ENCODE data around the gene MBNL2.

MBNL2 gene

GRCh38 chr13:97301382-97302095 is 79.4 kb downstream of the MBNL2 start:
- Histone ChIP-seq H2BK5ac (ENCODE audit: low read length) (no peak overlapping the region), H3K4me1 (ENCODE audit: control insufficient read depth in 2 of 2, insufficient read depth in 1 of 2, low read depth in 1 of 2, low read length in 2 of 2) (peaks cover 4 to 9% of the 10 kb centered on the region in 2 donors), H3K18ac (ENCODE audit: low read length) (no peak overlapping the region), H3K4ac (ENCODE audit: low read length) (no peak overlapping the region), H2BK15ac (ENCODE audit: low read length) (no peak overlapping the region), H3K4me3 (ENCODE audit: low read length in 2 of 2) (no peak overlapping the region), H2AK5ac (ENCODE audit: low read depth, low read length) (no peak overlapping the region), H3K9me3 (replicated peaks in 1 of 2; ENCODE audit: control insufficient read depth in 2 of 2, insufficient read depth in 1 of 2, low read depth in 1 of 2, low read length in 2 of 2) (no peaks in the 10 kb centered on the region), H4K91ac (ENCODE audit: low read depth, low read length, poor library complexity) (no peak overlapping the region), H3K36me3 (replicated peaks in 1 of 2; ENCODE audit: control insufficient read depth in 2 of 2, insufficient read depth in 2 of 2, low read length in 2 of 2) (no peaks in the 10 kb centered on the region), H2BK12ac (ENCODE audit: low read length) (no peak overlapping the region), H3K23ac (ENCODE audit: low read depth, low read length, poor library complexity) (no peak overlapping the region), H3K14ac (ENCODE audit: low read length) (no peak overlapping the region), H4K8ac (ENCODE audit: low read depth, low read length) (no peak overlapping the region), H3K27ac (replicated peaks; ENCODE audit: low read length) (no peak overlapping the region), H2BK120ac (ENCODE audit: low read depth, low read length) (no peak overlapping the region), H2AFZ (ENCODE audit: low read length) (no peak overlapping the region), H3K9ac (ENCODE audit: low read depth, low read length, poor library complexity) (no peak overlapping the region), H3K27me3 (ENCODE audit: control insufficient read depth in 3 of 3, insufficient read depth in 3 of 3, low read depth in 1 of 3, low read length in 3 of 3) (no peaks in the 10 kb centered on the region), H3K4me2 (ENCODE audit: insufficient read depth, low read length, poor library complexity, severe bottlenecking) (no peak overlapping the region), H3K79me1 (ENCODE audit: low read depth, low read length) (no peaks in the 10 kb centered on the region)
- no peak for DNase-seq (ENCODE audit: low spot score)
- WGBS, 2 donors (ENCODE audit: extremely low coverage in 2 of 2, insufficient read length in 2 of 2, insufficient replicate concordance in 1 of 2), result no CpG with 5 or more reads among the region's 8 CpGs

- no peak for DNase-seq (ENCODE audit: low spot score)
- H2BK5ac ChIP-seq (ENCODE audit: low read length), result no peak overlapping the region
- WGBS, 2 donors (ENCODE audit: extremely low coverage in 2 of 2, insufficient read length in 2 of 2, insufficient replicate concordance in 1 of 2), result no CpG with 5 or more reads among the region's 3 CpGs
- no peak overlapping the region for H2BK15ac ChIP-seq (ENCODE audit: low read length)
- H3K4me3 ChIP-seq (ENCODE audit: low read length in 2 of 2), result no peak overlapping the region
- no peaks in the 10 kb centered on the region for H3K79me1 ChIP-seq (ENCODE audit: low read depth, low read length)
- no peak overlapping the region for H3K4ac ChIP-seq (ENCODE audit: low read length)
- no peaks in the 10 kb centered on the region for H3K36me3 ChIP-seq (replicated peaks in 1 of 2; ENCODE audit: control insufficient read depth in 2 of 2, insufficient read depth in 2 of 2, low read length in 2 of 2)
- no peaks in the 10 kb centered on the region for H3K27me3 ChIP-seq (ENCODE audit: control insufficient read depth in 3 of 3, insufficient read depth in 3 of 3, low read depth in 1 of 3, low read length in 3 of 3)
- H2AK5ac ChIP-seq (ENCODE audit: low read depth, low read length), result no peak overlapping the region
- peaks cover 12% of the 10 kb centered on the region in 2 donors for H3K4me1 ChIP-seq (ENCODE audit: control insufficient read depth in 2 of 2, insufficient read depth in 1 of 2, low read depth in 1 of 2, low read length in 2 of 2)
- no peak overlapping the region for H2BK120ac ChIP-seq (ENCODE audit: low read depth, low read length)
- H2AFZ ChIP-seq (ENCODE audit: low read length), result no peak overlapping the region
- H3K27ac ChIP-seq (replicated peaks; ENCODE audit: low read length), result no peak overlapping the region
- no peak overlapping the region for H3K23ac ChIP-seq (ENCODE audit: low read depth, low read length, poor library complexity)
- H3K9me3 ChIP-seq (replicated peaks in 1 of 2; ENCODE audit: control insufficient read depth in 2 of 2, insufficient read depth in 1 of 2, low read depth in 1 of 2, low read length in 2 of 2), result no peaks in the 10 kb centered on the region
- H4K8ac ChIP-seq (ENCODE audit: low read depth, low read length), result no peak overlapping the region
- H3K14ac ChIP-seq (ENCODE audit: low read length), result no peak overlapping the region
- H2BK12ac ChIP-seq (ENCODE audit: low read length), result no peak overlapping the region
- H3K9ac ChIP-seq (ENCODE audit: low read depth, low read length, poor library complexity), result no peak overlapping the region
- H3K4me2 ChIP-seq (ENCODE audit: insufficient read depth, low read length, poor library complexity, severe bottlenecking), result no peak overlapping the region
- H4K91ac ChIP-seq (ENCODE audit: low read depth, low read length, poor library complexity), result no peak overlapping the region
- H3K18ac ChIP-seq (ENCODE audit: low read length), result no peak overlapping the region
Observed at GRCh38 chr13:97302611-97303010, 80.5 kb downstream of the MBNL2 start.

- no peak overlapping the region for H2BK12ac ChIP-seq (ENCODE audit: low read length)
- H3K27me3 ChIP-seq (ENCODE audit: control insufficient read depth in 3 of 3, insufficient read depth in 3 of 3, low read depth in 1 of 3, low read length in 3 of 3), result no peaks in the 10 kb centered on the region
- DNase-seq (ENCODE audit: low spot score), result no peak
- no peak overlapping the region for H2AK5ac ChIP-seq (ENCODE audit: low read depth, low read length)
- H4K8ac ChIP-seq (ENCODE audit: low read depth, low read length), result no peak overlapping the region
- no peak overlapping the region for H2BK5ac ChIP-seq (ENCODE audit: low read length)
- H3K23ac ChIP-seq (ENCODE audit: low read depth, low read length, poor library complexity), result no peak overlapping the region
- H2BK15ac ChIP-seq (ENCODE audit: low read length), result no peak overlapping the region
- no peak overlapping the region for H3K27ac ChIP-seq (replicated peaks; ENCODE audit: low read length)
- H2BK120ac ChIP-seq (ENCODE audit: low read depth, low read length), result no peak overlapping the region
- H4K91ac ChIP-seq (ENCODE audit: low read depth, low read length, poor library complexity), result no peak overlapping the region
- no peak overlapping the region for H3K4ac ChIP-seq (ENCODE audit: low read length)
- no peaks in the 10 kb centered on the region for H3K79me1 ChIP-seq (ENCODE audit: low read depth, low read length)
- H3K4me2 ChIP-seq (ENCODE audit: insufficient read depth, low read length, poor library complexity, severe bottlenecking), result no peak overlapping the region
- H3K36me3 ChIP-seq (replicated peaks in 1 of 2; ENCODE audit: control insufficient read depth in 2 of 2, insufficient read depth in 2 of 2, low read length in 2 of 2), result no peaks in the 10 kb centered on the region
- H3K18ac ChIP-seq (ENCODE audit: low read length), result no peak overlapping the region
- peaks cover 15 to 22% of the 10 kb centered on the region in 2 donors for H3K4me1 ChIP-seq (ENCODE audit: control insufficient read depth in 2 of 2, insufficient read depth in 1 of 2, low read depth in 1 of 2, low read length in 2 of 2)
- H3K9ac ChIP-seq (ENCODE audit: low read depth, low read length, poor library complexity), result no peak overlapping the region
- no peak overlapping the region for H3K14ac ChIP-seq (ENCODE audit: low read length)
- H2AFZ ChIP-seq (ENCODE audit: low read length), result no peak overlapping the region
- H3K9me3 ChIP-seq (replicated peaks in 1 of 2; ENCODE audit: control insufficient read depth in 2 of 2, insufficient read depth in 1 of 2, low read depth in 1 of 2, low read length in 2 of 2), result peaks cover 0 to 1% of the 10 kb centered on the region in 2 donors
- no CpG with 5 or more reads among the region's 1 CpG for WGBS, 2 donors (ENCODE audit: extremely low coverage in 2 of 2, insufficient read length in 2 of 2, insufficient replicate concordance in 1 of 2)
- H3K4me3 ChIP-seq (ENCODE audit: low read length in 2 of 2), result no peak overlapping the region
Observed at GRCh38 chr13:97306106-97306505, 84.0 kb downstream of the MBNL2 start.

GRCh38 chr13:97306645-97307044 is 84.5 kb downstream of the MBNL2 start:
- Histone ChIP-seq H3K4me1 (ENCODE audit: control insufficient read depth in 2 of 2, insufficient read depth in 1 of 2, low read depth in 1 of 2, low read length in 2 of 2) (peaks cover 15 to 22% of the 10 kb centered on the region in 2 donors), H4K91ac (ENCODE audit: low read depth, low read length, poor library complexity) (no peak overlapping the region), H2AFZ (ENCODE audit: low read length) (no peak overlapping the region), H3K9ac (ENCODE audit: low read depth, low read length, poor library complexity) (no peak overlapping the region), H3K4me3 (ENCODE audit: low read length in 2 of 2) (no peak overlapping the region), H2BK120ac (ENCODE audit: low read depth, low read length) (no peak overlapping the region), H2BK12ac (ENCODE audit: low read length) (no peak overlapping the region), H3K23ac (ENCODE audit: low read depth, low read length, poor library complexity) (no peak overlapping the region), H3K4me2 (ENCODE audit: insufficient read depth, low read length, poor library complexity, severe bottlenecking) (no peak overlapping the region), H3K36me3 (replicated peaks in 1 of 2; ENCODE audit: control insufficient read depth in 2 of 2, insufficient read depth in 2 of 2, low read length in 2 of 2) (no peaks in the 10 kb centered on the region), H3K27me3 (ENCODE audit: control insufficient read depth in 3 of 3, insufficient read depth in 3 of 3, low read depth in 1 of 3, low read length in 3 of 3) (no peaks in the 10 kb centered on the region), H4K8ac (ENCODE audit: low read depth, low read length) (no peak overlapping the region), H3K18ac (ENCODE audit: low read length) (no peak overlapping the region), H3K14ac (ENCODE audit: low read length) (no peak overlapping the region), H2BK15ac (ENCODE audit: low read length) (no peak overlapping the region), H2AK5ac (ENCODE audit: low read depth, low read length) (no peak overlapping the region), H3K4ac (ENCODE audit: low read length) (no peak overlapping the region), H3K9me3 (replicated peaks in 1 of 2; ENCODE audit: control insufficient read depth in 2 of 2, insufficient read depth in 1 of 2, low read depth in 1 of 2, low read length in 2 of 2) (peaks cover 0 to 1% of the 10 kb centered on the region in 2 donors), H3K79me1 (ENCODE audit: low read depth, low read length) (no peaks in the 10 kb centered on the region), H2BK5ac (ENCODE audit: low read length) (no peak overlapping the region), H3K27ac (replicated peaks; ENCODE audit: low read length) (no peak overlapping the region)
- DNase-seq (ENCODE audit: low spot score), result no peak

Measured in neuronal stem cell (in vitro differentiated cells).